Stimulated activated CD4-positive, alpha-beta T cell treated with anti-CD3 and anti-CD28 coated beads, Interleukin-2, amount 100 ng/mL, for 4 hours (primary cell): Measurements from ENCODE around the gene HPCAL4.

Experiments
- DNase-seq: peaks from one replicate; pipeline ENCODE4 v3.0.0-alpha.2; 2020; ENCODE audit warnings: low read depth

Gene HPCAL4

DNA sequence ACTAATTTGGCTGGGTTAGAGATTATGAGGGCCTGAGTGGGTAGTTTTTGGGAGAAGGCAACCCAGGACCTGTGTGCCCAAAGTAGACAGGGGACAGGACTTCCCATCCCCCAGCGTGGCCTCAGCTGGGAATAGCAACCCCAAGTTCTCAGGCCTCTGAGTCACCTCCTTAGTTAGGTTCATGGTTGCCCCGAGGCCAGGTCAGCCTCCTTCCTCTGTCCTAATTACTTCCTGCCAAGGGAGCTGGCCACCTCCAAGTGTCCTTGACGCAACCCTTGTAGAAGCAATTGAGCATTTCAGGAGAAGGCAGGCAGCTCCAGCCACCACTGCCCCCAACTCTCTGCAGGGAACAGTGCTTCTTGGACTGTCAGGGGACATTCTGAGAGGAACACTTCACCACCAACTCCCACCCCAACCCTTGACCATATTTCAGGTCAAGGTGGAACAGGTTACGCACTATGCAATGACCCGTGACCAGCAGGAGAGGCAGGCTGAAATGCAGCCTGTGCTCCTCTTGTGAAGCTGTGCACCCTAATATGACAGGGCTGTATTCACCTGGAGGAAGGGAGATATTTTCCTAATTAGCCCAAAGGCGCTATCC lies 14.2 kb downstream of the HPCAL4 start:
- DNase-seq, result no peak

DNA sequence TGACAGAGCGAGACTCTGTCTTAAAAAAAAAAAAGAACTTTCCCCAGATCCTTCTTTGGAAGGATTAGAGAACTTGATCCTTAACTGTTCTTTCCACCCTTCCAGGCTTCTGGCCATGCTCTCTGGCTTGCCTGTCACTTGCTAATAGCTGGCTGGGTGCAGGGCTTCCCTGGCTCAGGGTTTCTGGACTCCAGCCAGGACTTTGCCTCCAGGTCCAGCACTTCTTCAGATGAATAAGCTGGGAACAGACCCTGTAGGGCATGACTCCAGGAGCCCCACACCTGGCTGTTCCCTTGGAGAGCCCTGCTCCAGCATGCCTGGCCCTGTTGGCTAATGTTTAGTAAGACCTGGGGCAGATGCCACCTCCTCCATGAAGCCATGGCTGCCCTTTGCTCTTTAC lies 16.0 kb downstream of the HPCAL4 start:
- no peak for DNase-seq

DNA sequence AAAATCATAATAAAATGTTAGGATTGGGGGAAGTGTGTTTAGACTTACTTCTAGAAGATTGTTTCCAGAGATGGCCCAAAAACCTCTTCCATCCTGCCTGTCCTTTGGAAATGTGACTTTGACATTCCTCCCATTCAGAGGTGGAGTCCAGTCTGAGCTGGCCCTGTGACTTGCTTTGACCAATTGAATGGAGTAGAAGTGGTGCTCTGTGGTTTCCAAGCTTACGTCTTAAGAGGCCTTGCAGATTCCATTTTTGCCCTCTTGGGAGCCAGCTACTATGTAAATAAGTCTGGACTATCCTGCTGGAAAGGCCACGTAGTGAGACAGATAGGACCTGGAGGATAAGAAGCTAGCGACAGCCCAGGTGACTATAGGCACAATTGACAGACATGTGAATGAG lies 18.0 kb downstream of the HPCAL4 start:
- no peak for DNase-seq

DNA sequence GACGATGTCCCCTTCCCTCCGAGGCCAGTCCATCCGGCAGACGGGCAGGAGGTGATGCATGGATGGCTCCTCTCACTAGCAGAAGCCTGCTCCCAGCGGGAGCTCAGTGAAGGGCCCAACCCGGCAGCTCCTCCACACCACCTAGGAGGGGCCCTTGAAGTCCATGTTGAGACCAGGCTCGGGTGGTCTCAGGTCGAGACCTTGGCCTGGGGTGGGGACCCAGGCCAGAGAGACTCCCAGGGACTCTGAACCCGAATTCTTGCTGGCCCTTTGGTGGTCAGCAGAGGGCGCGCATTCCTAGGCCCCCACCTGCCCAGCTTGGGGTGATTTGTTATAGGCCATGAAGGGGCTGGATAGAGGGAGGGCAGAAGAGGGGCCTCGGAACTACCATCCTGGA lies 18.7 kb downstream of the HPCAL4 start:
- DNase-seq, result no peak

DNA sequence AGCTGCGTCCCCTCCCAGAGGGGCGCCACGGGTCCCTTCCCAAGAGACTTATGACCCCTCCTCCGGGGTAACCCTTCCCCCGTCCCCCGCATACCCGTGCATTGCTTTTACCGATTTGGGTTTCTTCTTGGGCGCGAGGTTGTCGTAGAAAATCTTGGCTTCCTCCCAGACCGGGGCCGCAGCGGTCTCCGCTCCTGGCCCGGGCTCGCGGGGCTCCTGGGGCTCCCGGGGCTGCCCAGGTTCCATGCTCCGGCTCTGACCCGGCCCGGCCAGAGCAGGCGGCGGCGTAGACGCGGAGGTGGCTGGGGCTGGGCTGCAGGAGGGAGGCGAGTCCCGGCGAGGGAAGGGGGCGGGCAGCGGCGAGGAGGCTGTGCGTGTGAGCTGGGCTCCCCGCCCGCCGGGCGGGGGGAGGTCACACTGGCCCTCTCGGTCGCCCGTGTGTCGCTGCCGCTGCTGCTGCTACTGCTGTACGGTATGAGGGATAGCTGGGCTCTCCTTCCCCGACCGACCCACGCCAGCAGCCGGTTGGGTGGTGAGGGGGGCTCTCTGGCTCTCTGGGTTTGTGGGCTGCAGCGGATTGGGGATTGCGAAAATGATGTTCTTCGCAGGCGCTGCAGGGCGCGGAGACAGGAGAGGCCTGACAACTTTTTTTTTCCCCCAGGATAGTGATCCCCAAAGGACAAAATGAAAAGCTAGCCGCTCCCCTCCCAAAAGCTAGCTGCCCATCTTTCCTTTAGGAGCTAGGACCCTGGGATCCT lies 19.3 kb downstream of the HPCAL4 start, which contains the start of gene NT5C1A:
TSS of gene NT5C1A (minus strand) at position 315 of the 758 bp plus-strand sequence. CDS start at position 246, 69 bp downstream.
- DNase-seq, result no peak

DNA sequence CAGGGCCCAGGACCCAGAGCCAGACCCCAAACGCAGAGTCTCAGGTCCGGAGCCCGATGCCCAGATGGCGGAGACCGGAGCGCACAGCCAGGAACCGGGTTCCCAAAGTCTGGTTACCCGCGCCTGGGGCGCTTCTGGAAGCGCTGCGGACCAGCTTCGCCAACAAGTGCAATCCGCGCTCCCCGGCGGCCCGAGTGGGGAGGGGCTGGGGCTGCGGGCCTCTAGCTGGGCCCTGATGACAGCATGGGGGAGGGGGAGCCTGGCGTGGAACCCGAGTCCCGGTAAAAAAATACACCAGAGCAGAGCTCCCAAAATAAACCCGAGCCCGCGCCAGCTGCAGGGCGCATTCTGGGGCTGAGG lies 19.8 kb downstream of the HPCAL4 start:
- DNase-seq, result no peak

DNA sequence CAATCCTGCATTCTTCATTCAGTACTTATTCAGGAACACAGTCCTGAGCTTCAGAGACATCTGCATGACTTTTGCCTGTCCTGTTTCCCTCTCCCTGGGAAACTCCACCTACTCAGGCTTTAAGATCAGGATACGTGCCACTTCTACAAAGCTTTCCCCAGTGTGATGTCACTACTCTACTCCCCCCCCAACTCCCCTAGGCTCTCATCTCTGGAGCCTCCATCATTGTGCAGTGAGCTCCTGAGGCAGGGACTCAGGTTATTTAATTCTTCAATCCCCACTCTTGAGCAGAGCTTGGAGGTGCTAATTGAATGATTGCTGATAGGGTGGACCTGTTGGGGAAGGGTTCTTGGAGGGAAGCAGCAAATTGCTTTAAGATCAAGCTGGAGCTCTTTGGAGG lies 20.5 kb downstream of the HPCAL4 start:
- no peak for DNase-seq

DNA sequence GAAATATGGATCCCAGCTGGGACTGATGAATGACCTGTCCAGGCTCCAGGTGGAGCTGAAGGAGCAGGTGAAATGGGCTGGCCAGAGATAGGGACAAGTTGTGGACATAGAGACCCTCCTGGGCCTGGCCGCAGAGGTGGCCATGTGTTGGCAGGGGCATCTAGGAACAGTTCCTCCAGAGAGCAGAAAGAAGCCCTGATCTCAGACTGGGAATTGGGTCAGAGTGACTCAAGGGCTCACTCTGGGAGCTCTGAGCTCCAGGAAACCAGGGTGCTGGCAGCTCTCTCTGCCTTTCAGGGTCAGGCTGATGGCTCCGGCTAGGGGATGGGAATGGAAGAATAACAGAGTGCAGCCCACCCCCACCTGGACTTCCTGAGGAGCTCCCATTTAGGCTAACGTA lies 22.3 kb downstream of the HPCAL4 start:
- DNase-seq, result no peak

DNA sequence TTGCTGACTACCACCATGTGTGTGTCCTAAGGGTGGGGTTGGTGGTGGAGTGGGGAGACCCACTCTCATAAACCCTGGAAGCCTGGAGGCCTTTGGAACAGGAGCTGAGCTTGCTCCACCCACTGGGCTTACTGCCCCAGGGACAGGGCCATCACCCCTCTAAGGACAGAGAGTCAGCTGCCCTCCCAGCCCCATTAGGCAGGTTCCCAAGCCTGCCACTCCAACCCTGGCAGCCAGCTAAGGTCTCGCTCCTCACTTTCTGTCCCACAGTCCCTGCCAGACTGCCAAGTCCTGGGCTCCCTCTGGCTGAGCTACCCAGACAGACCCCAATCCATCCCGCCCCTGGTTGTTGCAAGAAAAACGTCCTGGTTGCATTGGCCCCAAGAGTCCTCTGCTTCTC lies 23.1 kb downstream of the HPCAL4 start:
- DNase-seq, result no peak

DNA sequence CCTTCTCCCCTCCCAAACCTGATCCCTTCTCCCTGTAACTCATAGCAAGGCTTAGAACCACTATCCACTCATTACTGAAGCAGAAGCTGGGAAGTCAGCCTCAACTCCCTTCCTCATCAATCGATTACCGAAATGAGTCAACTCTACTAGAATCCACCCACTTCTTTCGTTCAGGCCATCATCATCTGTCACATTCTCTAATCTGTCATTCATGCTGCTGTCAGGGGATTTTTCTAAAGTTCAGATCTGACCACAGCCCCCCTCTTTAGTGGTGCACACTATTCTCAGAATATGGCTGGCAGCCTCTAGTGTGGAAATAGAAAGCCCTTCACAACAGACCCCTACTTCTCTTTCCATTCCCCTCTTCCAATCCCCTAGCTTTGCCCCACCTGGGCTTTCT lies 24.5 kb downstream of the HPCAL4 start:
- DNase-seq, result no peak

DNA sequence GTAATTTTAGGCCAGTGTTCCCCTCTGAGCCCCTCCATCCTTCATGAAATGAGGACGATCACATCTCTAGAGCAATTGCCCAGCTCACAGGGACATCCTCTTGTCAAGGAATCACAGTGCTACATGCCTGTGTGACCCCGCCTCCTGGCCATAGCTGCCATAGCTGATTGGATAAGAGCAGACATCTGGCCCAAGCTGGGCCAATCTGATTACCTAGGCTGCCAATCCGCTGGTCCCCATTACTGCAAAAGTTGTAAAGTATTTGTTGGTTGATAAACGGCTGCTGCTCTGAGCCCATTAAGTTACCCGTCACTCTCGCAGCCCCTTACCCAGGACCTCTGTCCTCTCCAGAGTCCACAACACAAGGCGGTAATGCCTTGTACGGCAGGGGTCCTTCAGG lies 27.7 kb downstream of the HPCAL4 start:
- DNase-seq, result no peak

DNA sequence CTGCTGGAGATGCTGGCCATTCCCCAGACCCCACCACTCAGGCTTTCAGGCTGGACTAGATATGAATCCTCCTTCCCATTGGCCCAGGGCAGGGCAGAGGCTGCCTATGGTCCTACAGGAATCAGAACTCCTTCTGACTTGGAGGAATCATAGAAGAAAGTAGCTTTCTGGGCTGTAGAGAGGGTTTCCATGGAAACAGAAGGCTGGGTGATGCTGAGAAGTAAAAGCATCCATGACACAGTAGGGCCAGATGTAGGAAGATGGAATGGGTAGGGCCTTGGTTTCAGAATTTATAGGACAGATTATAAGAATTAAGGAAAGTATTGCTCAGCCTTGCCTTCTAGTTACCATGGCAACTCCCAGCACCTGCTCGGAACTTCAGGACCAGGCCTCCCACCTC lies 28.4 kb downstream of the HPCAL4 start:
- DNase-seq, result no peak

DNA sequence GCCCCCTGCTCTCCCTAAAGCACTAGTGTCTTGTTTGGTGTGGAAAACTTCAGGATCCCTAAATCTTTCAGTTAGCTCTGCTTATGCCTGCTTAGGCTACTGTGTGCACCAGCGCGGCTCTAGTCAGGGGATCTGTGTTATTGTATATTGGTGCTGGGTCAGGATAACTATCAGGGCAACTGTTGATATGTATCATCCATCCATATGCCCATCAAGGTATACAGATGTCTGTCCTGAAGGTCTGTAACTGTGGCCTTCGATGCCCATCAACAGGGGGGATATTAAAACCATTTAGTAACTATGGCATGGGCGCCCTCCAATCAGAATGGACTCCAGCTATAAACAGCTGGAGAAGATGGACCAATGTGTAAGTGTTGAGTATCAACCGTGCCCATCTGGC lies 31.7 kb downstream of the HPCAL4 start:
- no peak for DNase-seq

DNA sequence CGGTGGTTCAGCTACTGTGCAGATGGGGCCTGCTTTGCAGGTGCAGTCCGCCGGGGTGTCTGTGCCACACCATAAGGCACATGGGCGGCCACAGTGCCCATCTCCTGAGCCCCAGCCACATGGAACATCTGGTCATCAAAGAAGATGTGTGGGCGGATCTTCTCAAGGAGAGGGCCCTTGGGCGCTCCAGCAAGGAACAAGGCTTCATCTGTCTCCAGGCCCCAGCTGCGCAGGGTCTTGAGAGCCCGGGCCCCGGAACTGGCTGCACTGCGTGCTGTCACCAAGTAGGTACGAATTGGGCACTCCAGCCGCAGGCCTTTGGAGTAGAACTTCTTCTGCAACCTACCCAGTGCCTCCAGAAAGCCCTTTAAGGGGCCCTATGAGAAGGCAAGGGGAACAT lies 32.1 kb downstream of the HPCAL4 start:
- no peak for DNase-seq

DNA sequence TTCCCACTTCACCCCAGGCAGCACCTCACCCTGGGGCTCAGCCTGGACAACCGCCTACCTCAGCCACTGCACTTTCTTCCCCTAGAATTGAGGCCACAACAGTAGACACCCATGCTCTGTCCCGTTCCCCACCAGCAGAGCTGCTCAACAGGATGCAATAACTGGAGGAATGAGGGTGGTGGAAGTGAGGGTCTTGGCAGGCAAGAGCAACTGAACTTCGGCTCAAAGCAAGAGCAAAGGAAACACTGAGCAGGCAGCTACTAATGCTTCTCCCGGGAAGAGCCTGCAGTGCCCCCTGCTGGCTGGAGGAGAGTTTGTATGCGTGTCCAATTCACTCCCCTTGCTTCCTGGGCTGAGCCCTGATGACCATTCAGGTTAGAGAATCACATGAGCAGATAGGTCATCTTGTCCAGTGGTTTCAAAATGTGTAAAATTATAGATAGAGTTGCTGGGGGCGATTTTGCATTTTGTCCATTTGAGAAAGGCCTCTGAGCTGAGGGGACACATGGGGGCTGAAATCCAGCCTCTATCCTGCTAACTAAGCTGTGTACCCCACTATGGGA lies 33.2 kb downstream of the HPCAL4 start:
- peak; percentile 34 for DNase-seq

DNA sequence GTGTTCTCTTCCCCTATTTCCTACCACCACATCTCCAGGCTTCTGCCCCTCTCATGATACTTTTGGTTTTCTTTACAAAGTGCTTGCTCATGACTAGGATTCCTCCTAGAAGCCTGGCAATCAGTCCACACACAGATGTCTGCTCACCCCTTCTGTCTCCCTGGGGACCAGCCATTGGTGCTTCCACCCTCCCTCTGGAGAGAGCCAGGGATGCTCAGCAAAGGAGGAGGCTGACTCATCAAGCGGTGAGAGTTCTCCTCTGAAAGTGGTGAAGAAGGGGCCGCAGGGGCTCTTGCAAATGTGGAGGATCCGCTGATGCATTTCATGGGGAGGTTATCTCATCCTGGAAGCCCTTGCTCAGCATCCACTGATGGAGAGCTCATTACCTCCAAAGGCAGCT lies 33.8 kb downstream of the HPCAL4 start:
- no peak for DNase-seq

DNA sequence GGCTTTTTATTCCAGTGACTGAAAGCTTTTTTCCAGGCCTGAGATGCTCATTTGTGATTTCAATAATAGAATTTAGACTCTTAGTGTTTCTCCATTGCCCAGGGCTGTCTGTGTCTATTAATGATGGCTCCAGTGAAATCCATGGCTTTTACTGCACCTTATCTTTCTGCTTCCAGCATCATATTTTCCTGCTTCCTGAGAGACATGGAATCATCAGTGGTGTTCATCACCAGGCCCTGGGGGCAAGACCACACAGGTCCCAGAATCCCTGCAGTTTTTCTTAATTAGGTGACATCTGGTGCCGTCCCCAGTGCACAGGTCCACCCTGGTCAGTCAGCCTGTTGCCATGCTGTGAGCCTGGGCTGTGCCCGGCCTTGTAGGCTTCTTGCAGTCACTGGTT lies 34.8 kb downstream of the HPCAL4 start:
- no peak for DNase-seq

DNA sequence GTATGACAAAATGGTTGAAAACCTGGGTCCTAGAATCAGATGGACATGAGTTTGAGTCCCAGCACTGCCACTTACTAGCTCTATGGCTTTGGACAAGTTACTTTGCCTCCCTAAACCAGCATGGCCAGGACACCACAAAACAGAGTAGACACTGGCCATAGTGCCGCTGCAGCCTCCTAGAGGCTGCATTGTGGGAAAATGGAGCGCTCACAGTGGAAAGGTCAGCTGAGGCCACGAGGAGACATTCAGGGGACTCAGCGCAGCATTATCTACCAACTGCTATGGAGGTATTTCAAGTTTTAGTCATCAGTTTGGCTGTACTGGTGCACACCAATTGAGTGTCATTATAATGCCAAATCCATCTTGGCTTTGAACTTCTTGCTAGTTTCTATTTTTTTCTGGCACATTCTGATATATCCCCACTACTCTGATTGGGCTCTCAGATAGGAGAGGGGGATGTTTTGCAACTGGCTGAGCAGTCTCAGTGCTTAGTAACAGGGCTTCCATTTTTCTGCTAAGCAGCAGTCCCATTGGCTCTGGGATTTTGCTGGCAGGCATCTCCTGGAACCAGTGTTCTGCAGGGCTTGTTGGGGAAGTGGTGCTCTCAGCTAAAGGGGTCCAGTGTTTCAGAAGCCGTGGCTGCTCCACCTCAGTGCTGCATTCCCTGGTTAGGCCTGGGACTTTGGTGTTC lies 35.5 kb downstream of the HPCAL4 start:
- no peak for DNase-seq

DNA sequence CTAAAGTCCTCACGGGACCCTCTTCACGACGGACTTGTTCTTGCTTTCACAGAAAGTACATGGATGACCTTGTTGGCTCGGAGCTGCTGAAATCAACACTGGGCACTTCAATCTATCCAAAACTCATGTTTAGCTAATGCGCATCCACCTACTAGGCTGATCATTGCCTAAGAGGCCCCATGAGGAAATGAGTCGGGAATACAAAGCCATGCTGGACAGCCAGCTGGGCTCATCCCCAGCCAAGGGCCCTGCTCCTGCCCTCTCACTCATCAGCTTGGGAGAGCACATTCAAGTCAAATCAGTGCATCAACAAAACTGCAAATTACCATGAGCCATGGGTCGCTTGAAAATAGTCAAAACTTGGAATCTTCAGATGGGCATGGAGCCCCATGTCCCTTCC lies 36.9 kb downstream of the HPCAL4 start:
- no peak for DNase-seq

DNA sequence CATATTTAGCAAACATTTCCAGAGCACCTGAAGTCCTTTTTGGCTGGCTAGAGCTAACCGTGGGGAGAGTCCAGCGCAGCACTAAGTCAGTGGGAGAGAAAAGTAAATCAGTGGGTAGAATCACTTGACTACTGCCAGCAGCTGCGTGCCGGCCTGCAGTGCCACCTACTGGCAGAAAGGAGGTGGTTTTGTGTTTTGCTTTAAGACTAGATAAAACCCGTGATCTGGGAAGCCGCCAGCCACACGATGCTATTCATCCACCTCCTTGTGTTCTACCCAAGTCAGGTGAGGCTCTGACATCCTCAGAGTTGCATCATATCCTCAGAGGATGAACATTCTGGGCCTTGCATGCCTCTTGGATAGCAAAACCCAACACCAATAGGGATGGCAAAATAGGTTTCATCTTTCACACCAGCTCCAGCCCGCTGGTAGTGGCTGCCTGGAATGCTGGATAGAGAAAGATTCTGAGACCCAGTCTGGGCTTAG lies 37.6 kb downstream of the HPCAL4 start:
- peak; percentile 58 for DNase-seq

DNA sequence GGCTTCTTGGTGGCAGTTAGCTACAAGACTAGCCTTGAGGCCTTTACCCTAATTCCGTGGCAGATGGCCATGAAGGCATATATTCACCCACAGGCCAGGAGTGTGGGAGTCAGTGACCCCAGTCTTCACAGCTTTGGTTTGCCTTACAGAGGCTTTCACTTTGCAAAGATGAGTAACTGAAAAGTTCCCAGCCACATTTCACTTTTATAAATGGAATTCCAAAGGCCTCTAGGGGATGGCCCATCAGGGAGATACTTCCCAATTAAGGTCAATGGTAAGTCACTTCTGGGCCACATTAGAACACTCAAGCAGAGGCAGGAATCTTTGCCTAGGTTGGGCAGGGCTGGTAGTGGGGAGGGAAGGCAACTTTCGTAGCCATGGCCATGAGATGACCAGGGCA lies 38.7 kb downstream of the HPCAL4 start:
- DNase-seq, result no peak

DNA sequence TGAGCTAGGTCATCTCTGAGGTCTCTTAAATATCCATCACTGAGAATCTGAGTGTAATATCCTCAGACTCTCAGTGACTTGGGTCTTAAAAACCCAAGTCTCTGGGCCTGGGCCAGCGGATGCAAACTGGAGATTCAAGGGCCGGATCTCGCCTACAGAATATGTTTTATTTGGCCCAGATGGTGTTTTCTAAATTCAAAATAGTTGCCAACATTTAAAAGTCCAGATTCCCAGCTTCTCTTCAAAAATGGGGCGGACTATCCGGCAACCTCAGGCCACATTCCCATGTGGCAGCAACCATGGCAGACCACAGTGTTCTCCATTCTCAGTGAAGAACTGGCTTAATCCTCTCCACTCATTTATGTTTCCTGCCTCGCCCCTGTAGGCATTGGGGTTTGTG lies 39.1 kb downstream of the HPCAL4 start:
- no peak for DNase-seq

DNA sequence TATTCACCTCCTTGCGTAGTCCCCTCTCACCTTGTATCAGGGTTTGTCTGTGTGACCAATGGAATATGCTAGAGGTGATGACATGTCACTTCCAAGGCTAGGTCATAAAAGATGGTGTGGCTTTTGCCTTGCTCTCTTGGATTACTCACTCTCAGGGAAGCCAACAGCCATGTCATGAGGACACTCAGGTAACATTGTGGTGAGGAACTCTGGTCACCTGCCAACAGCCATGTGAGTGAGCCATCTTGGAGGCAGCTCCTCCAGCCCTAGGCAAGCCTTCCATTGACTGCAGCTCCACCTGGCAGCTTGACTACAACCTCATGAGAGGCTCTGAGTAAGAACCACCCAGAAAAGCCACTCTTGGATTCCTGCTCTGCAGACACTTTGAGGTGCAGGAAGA lies 40.8 kb downstream of the HPCAL4 start:
- DNase-seq, result no peak
